ENCODE measurements around the gene MAPRE3. TPM values are rescaled to one million over a fixed set of nuclear protein-coding genes. Genes with fewer than 3 reads are reported as not detected.

MAPRE3 gene
- total RNA-seq, 2 donors from 2014 or later, result 3.4 to 4.2 TPM

GRCh38 chr2:27076323-27076722 lies 105.9 kb downstream of the MAPRE3 start:
- H3K36me3 Mint-ChIP-seq (ENCODE audit: low read depth), result peaks cover under 1% of the 10 kb centered on the region
- H3K27me3 Mint-ChIP-seq, result no peaks in the 10 kb centered on the region
- H3K9me3 Mint-ChIP-seq, result no peaks in the 10 kb centered on the region
- H3K27ac Mint-ChIP-seq, result peak overlapping the region; percentile 29
- no peak for ATAC-seq (replicated peaks)
- peak overlapping the region; percentile 17 for H3K4me3 Mint-ChIP-seq
- H3K4me1 Mint-ChIP-seq, result peaks cover 28% of the 10 kb centered on the region

Other genes starting within 250 kb of the MAPRE3 start
- 10 to 100 TPM in 1 of 2 donors, 1 to 10 TPM in 1; 8.2 to 15.0 TPM for gene SLC35F6, start 206.4 kb upstream of the MAPRE3 start, total RNA-seq
- 10 to 100 TPM; 24.3 to 36.1 TPM for gene CENPA, start 184.6 kb upstream of the MAPRE3 start, total RNA-seq
- gene DPYSL5, start 122.5 kb upstream of the MAPRE3 start, total RNA-seq, result not detected
- gene TMEM214, start 62.3 kb downstream of the MAPRE3 start, total RNA-seq, result 10 to 100 TPM; 73.3 to 81.5 TPM
- 10 to 100 TPM; 13.1 to 14.3 TPM for gene AGBL5, start 81.0 kb downstream of the MAPRE3 start, total RNA-seq
- gene OST4, start 101.0 kb downstream of the MAPRE3 start, total RNA-seq, result 100 to 1,000 TPM; 286 to 313 TPM
- under 1 TPM; 0.42 to 0.93 TPM for gene EMILIN1, start 108.0 kb downstream of the MAPRE3 start, total RNA-seq
- gene KHK, start 116.1 kb downstream of the MAPRE3 start, total RNA-seq, result 10 to 100 TPM in 1 of 2 donors, 1 to 10 TPM in 1; 5.9 to 10.5 TPM
- gene CGREF1, start 148.5 kb downstream of the MAPRE3 start, total RNA-seq, result 1 to 10 TPM; 3.7 to 4.6 TPM
- gene ABHD1, start 153.2 kb downstream of the MAPRE3 start, total RNA-seq, result under 1 TPM; 0.17 to 0.40 TPM
- 10 to 100 TPM; 38.0 to 67.1 TPM for gene PREB, start 164.0 kb downstream of the MAPRE3 start, total RNA-seq
- gene PRR30, start 168.8 kb downstream of the MAPRE3 start, total RNA-seq, result not detected
- not detected for gene TCF23, start 178.4 kb downstream of the MAPRE3 start, total RNA-seq
- 10 to 100 TPM; 45.9 to 59.2 TPM for gene ATRAID, start 241.4 kb downstream of the MAPRE3 start, total RNA-seq
- 10 to 100 TPM; 33.8 to 72.0 TPM for gene SLC5A6, start 241.6 kb downstream of the MAPRE3 start, total RNA-seq
- 100 to 1,000 TPM in 1 of 2 donors, 10 to 100 TPM in 1; 54.0 to 106 TPM for gene CAD, start 246.7 kb downstream of the MAPRE3 start, total RNA-seq